GM18505 (cell line): ENCODE results near the gene ASB5.
"Not testable (repeated sequence)": the region's sequence is repeated elsewhere in the genome, so short reads cannot be mapped to it uniquely, and the experiment has no call there.

Source experiments
- ATAC-seq: cut with Tn5 transposase; IDR thresholded peaks from one replicate; pipeline ENCODE4 v1.9.1; 2021; ENCODE audit not compliant: unreplicated experiment
- POLR2A ChIP-seq: IDR thresholded peaks from 4 replicates; pipeline ENCODE4 v1.6.1; 2011; ENCODE audit warnings: borderline replicate concordance; ENCODE audit not compliant: insufficient read depth, insufficient read length; ENCODE audit errors: extremely low read depth

Gene ASB5

GRCh38 chr4:176268963-176269362 is at the start of gene ASB5:
Gene ASB5, minus strand, starts transcription at chr4:176269222. Its CDS starts 114 bp downstream, at chr4:176269108.
- no peak for ATAC-seq
- TF ChIP-seq POLR2A, result no peak

GRCh38 chr4:176313596-176314336 is 44.7 kb upstream of the ASB5 start:
- ATAC-seq, result no peak
- no peak for TF ChIP-seq POLR2A

- TF ChIP-seq POLR2A, result no peak
- no peak for ATAC-seq
Observed at GRCh38 chr4:176309772-176310171, 40.8 kb upstream of the ASB5 start.

- peak; percentile 99 for ATAC-seq
- TF ChIP-seq POLR2A, result no peak
Observed at GRCh38 chr4:176309046-176309445, 40.0 kb upstream of the ASB5 start.

- ATAC-seq, result peak; percentile 36
- TF ChIP-seq POLR2A, result no peak
Observed at GRCh38 chr4:176308441-176308840, 39.4 kb upstream of the ASB5 start.

- TF ChIP-seq POLR2A, result no peak
- no peak for ATAC-seq
Observed at GRCh38 chr4:176307666-176307930, 38.6 kb upstream of the ASB5 start.

- ATAC-seq, result no peak
- no peak for TF ChIP-seq POLR2A
Observed at GRCh38 chr4:176306837-176307665, 38.0 kb upstream of the ASB5 start.

GRCh38 chr4:176303938-176304337 is 34.9 kb upstream of the ASB5 start:
- TF ChIP-seq POLR2A, result no peak
- no peak for ATAC-seq

- ATAC-seq, result no peak
- no peak for TF ChIP-seq POLR2A
Observed at GRCh38 chr4:176302283-176303275, 33.6 kb upstream of the ASB5 start.

- TF ChIP-seq POLR2A, result no peak
- no peak for ATAC-seq
Observed at GRCh38 chr4:176300565-176300964, 31.5 kb upstream of the ASB5 start.

GRCh38 chr4:176300036-176300435 is 31.0 kb upstream of the ASB5 start:
- TF ChIP-seq POLR2A, result no peak
- no peak for ATAC-seq

- TF ChIP-seq POLR2A, result no peak
- no peak for ATAC-seq
Observed at GRCh38 chr4:176298664-176299063, 29.6 kb upstream of the ASB5 start.

GRCh38 chr4:176295907-176296306 is 26.9 kb upstream of the ASB5 start:
- ATAC-seq, result not testable (repeated sequence)
